Activated T-helper 2 cell treated with anti-CD3 and anti-CD28 coated beads, Interferon-gamma antibody, Interleukin-2, Interleukin-4, amounts not matched to agents 10 μg/mL and 5 μg/mL and 100 μg/mL, durations not matched to agents 14 hours and 24 hours and 36 hours (primary cell): ENCODE results near the gene CYB561D2. TPM values are rescaled to one million over a fixed set of nuclear protein-coding genes. Genes with fewer than 3 reads are reported as not detected.
"Not testable (repeated sequence)": the region's sequence is repeated elsewhere in the genome, so short reads cannot be mapped to it uniquely, and the experiment has no call there.

Source experiments
- DNase-seq: peaks from one replicate; pipeline ENCODE4 v3.0.0; 2021; ENCODE audit warnings: low spot score
- H3K27ac Mint-ChIP-seq: one replicate; pipeline ENCODE4 v1.8.0; 2021; ENCODE audit warnings: mixed read lengths
- H3K27me3 Mint-ChIP-seq: one replicate; pipeline ENCODE4 v1.8.0; 2021; ENCODE audit warnings: low read depth, mixed read lengths
- H3K36me3 Mint-ChIP-seq: one replicate; pipeline ENCODE4 v1.8.0; 2021; ENCODE audit warnings: low read depth, mixed read lengths
- H3K4me1 Mint-ChIP-seq: one replicate; pipeline ENCODE4 v1.8.0; 2021; ENCODE audit warnings: low read depth, mixed read lengths
- H3K4me3 Mint-ChIP-seq: one replicate; pipeline ENCODE4 v1.8.0; 2021; ENCODE audit warnings: low read depth, mild to moderate bottlenecking, moderate library complexity, mixed read lengths
- H3K9me3 Mint-ChIP-seq: one replicate; pipeline ENCODE4 v1.8.0; 2021; ENCODE audit warnings: mixed read lengths
- intact Hi-C: fragments of 100-400 bp; cut with micrococcal nuclease; formaldehyde crosslinking; loops from one replicate; pipeline ENCODE4 v1.15.1; 2023
- total RNA-seq: library from RNA; stranded (reverse); gene quantifications from 2 replicates; pipeline ENCODE4 v1.2.3, GENCODE V29; 2022

The CYB561D2 gene, protein sequence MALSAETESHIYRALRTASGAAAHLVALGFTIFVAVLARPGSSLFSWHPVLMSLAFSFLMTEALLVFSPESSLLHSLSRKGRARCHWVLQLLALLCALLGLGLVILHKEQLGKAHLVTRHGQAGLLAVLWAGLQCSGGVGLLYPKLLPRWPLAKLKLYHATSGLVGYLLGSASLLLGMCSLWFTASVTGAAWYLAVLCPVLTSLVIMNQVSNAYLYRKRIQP
- total RNA-seq = 22.9 and 24.6 TPM in 2 replicates

DNA sequence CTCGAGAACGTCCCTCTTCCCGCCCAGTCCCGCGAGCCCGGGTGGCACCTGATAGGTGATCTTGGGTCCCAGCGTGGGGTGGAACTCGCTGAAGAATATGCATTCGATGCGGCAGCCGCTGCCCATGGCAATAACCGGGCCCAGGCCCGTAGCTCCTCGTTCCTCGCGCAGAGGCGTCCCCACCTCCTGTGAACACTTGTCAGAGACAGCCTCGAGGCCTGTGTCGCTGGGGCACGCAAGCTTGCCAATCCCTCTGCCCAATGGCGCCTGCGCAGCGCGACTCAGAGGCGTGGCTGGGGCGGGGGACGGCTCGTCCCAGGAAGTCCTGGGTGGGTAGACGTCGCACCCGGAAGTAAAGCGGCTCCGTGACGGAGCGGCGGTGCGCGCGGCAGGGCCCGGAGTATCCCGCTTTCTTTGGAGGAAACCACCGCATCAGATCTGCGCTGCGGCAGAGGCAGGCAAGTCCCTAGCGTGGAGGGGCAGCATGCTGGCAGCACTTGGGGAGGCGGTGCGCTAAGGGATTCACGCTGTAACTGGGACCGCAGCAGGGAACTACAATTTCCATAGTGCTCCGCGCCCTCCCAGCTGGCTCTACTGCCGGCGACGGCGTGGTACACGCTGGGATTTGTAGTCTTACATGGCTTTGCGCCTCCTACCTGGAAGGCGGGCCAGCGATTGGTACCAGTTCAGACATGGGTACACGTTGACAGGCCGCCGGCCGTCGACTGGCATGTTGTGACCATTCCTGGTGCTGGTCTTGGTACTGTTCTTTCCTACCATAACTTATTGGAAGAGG is at the start of gene CYB561D2, which contains the start of gene NPRL2:
TSS of gene CYB561D2 (plus strand) at position 336 of the 796 bp plus-strand sequence. CDS start 572 bp downstream, outside the sequence.
TSS of gene NPRL2 (minus strand) at position 249 of the 796 bp plus-strand sequence. CDS start at position 126, 123 bp downstream.
- intact Hi-C loops = loop anchor here (1.0 to 10.0 kb wide), 8 partner anchors 9 to 1324 kb away; partner anchors contain the start of genes C3orf18, HEMK1, HYAL3 and MANF
- H3K4me1 Mint-ChIP-seq = peaks cover 36% of the 10 kb centered on the region

DNA sequence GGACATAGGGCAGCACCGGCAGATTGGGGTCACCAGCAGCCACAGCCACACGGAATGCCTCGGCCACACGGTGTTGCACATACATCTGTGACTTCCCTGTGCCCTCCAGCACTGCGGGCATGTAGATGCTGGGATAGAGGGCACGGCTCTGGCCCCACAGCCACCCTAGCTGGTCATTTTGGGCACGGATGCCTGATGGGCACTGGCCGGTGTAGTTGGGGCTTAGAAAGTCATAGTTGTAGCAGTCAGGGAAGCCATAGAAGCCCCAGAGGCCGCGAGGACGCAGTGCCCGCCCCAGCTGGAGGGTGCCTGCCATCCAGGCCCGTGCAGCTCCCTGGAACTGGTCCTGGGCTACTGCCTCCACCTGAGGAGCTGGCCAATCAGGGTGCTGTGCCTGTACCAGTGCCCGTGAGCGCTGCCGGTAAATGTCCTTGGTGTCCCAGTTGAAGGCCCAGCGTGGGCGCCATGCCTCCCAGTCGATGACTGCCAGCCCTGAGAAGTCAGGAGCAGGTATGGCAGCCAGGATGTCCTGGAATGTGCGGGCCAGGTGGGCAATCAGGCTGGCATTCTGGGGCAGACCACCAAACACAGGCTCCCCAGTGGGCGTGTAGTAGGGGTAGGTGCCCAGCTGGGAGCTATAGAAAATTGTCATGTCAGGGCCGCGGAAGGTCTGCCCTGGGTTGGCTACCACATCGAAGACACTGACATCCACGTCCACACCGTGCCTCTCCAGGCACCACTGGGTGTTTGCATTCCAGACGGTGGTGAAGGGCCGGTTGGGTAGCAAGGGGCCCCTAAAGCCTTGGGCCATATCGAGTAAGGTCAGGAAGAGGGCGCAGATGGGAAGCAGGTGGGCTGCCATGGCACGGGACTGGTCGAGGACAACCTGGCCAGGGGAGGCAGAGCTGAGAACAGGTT is 48.3 kb upstream of the CYB561D2 start:
- DNase-seq = no peak
- Mint-ChIP-seq H3K27me3 (no peaks in the 10 kb centered on the region), H3K4me1 (peaks cover 17% of the 10 kb centered on the region), H3K36me3 (peaks cover 3% of the 10 kb centered on the region), H3K9me3 (no peaks in the 10 kb centered on the region), H3K27ac (no peak overlapping the region), H3K4me3 (no peak overlapping the region)
- intact Hi-C loops = no loop called here

More for the DNA sequence above, at the start of gene CYB561D2, which contains the start of gene NPRL2:
- Mint-ChIP-seq H3K4me3 (peak within 1 kb of the TSS; percentile 91), H3K27me3 (no peaks in the 10 kb centered on the region), H3K36me3 (peaks cover 50% of the 10 kb centered on the region), H3K9me3 (no peaks in the 10 kb centered on the region), H3K27ac (peak within 1 kb of the TSS; percentile 96)
- peak; percentile 99 for DNase-seq

- H3K4me3 Mint-ChIP-seq = no peak within 1 kb of the TSS
- no peak within 1 kb of the TSS for H3K27ac Mint-ChIP-seq
- H3K27me3 Mint-ChIP-seq = no peaks in the 10 kb centered on the region
- intact Hi-C loops = no loop called here
- no peak for DNase-seq
- peaks cover 14% of the 10 kb centered on the region for H3K4me1 Mint-ChIP-seq
- H3K36me3 Mint-ChIP-seq = peaks cover 3% of the 10 kb centered on the region
- no peaks in the 10 kb centered on the region for H3K9me3 Mint-ChIP-seq
Measured at GRCh38 chr3:50303013-50303815, 47.4 kb upstream of the CYB561D2 start, which contains the start of gene HYAL1. Gene HYAL1 (minus strand): TSS chr3:50303574. CDS start chr3:50302956, 618 bp downstream.

DNA sequence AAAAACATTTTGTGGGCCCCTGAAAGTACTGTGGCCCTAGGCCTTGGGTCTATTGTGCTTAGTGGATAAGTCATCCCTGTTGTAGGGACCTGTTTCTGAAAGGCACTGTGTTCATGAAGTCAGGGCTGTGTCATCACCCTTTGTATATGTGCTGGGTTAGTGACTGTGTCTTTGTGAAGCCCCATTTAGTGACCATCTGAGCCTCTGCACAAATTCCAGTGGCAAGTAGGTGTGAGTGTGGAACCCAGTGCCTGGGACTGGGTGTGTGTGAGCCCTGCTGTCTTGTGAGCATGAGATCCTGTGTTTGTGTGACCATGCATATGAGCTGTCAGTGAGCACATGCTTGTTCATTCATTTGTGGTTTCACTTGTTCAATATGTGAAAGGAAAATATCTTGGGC is 46.1 kb upstream of the CYB561D2 start:
- no peak for DNase-seq
- H3K27me3 Mint-ChIP-seq = no peaks in the 10 kb centered on the region
- intact Hi-C loops = no loop called here
- peaks cover 2% of the 10 kb centered on the region for H3K9me3 Mint-ChIP-seq
- peaks cover 13% of the 10 kb centered on the region for H3K4me1 Mint-ChIP-seq
- no peak overlapping the region for H3K4me3 Mint-ChIP-seq
- no peak overlapping the region for H3K27ac Mint-ChIP-seq
- H3K36me3 Mint-ChIP-seq = peaks cover 6% of the 10 kb centered on the region

- intact Hi-C loops, DNase-seq, H3K27ac Mint-ChIP-seq, H3K9me3 Mint-ChIP-seq, H3K4me1 Mint-ChIP-seq, H3K4me3 Mint-ChIP-seq, H3K27me3 Mint-ChIP-seq: not testable (repeated sequence)
- H3K36me3 Mint-ChIP-seq = peaks cover 13% of the 10 kb centered on the region
Measured at GRCh38 chr3:50312041-50312440, 38.6 kb upstream of the CYB561D2 start.

GRCh38 chr3:50314342-50314741 is 36.3 kb upstream of the CYB561D2 start:
- Mint-ChIP-seq H3K27ac (no peak overlapping the region), H3K4me1 (peaks cover 11% of the 10 kb centered on the region), H3K36me3 (peaks cover 22% of the 10 kb centered on the region), H3K4me3 (no peak overlapping the region), H3K27me3 (no peaks in the 10 kb centered on the region), H3K9me3 (peaks cover 5% of the 10 kb centered on the region)
- intact Hi-C loops = no loop called here
- no peak for DNase-seq

- intact Hi-C loops = no loop called here
- H3K9me3 Mint-ChIP-seq = peaks cover under 1% of the 10 kb centered on the region
Measured at GRCh38 chr3:50314816-50315215, 35.8 kb upstream of the CYB561D2 start.

GRCh38 chr3:50316657-50317242 is 33.9 kb upstream of the CYB561D2 start:
- Mint-ChIP-seq H3K27ac (peak overlapping the region; percentile 40), H3K9me3 (no peaks in the 10 kb centered on the region), H3K27me3 (no peaks in the 10 kb centered on the region), H3K36me3 (peaks cover 19% of the 10 kb centered on the region), H3K4me1 (peaks cover 13% of the 10 kb centered on the region), H3K4me3 (no peak overlapping the region)
- DNase-seq = no peak
- intact Hi-C loops = no loop called here

More at GRCh38 chr3:50314816-50315215, 35.8 kb upstream of the CYB561D2 start:
- DNase-seq = no peak
- H3K4me3 Mint-ChIP-seq = no peak overlapping the region
- H3K27ac Mint-ChIP-seq = no peak overlapping the region
- peaks cover 11% of the 10 kb centered on the region for H3K4me1 Mint-ChIP-seq
- H3K27me3 Mint-ChIP-seq = no peaks in the 10 kb centered on the region
- H3K36me3 Mint-ChIP-seq = peaks cover 21% of the 10 kb centered on the region

- no peaks in the 10 kb centered on the region for H3K9me3 Mint-ChIP-seq
- DNase-seq = no peak
- no peak overlapping the region for H3K4me3 Mint-ChIP-seq
- H3K36me3 Mint-ChIP-seq = peaks cover 19% of the 10 kb centered on the region
- no peaks in the 10 kb centered on the region for H3K27me3 Mint-ChIP-seq
- H3K27ac Mint-ChIP-seq = no peak overlapping the region
- H3K4me1 Mint-ChIP-seq = peaks cover 13% of the 10 kb centered on the region
- intact Hi-C loops = no loop called here
Measured at GRCh38 chr3:50317300-50317699, 33.4 kb upstream of the CYB561D2 start.

GRCh38 chr3:50318163-50318562 is 32.5 kb upstream of the CYB561D2 start:
- H3K9me3 Mint-ChIP-seq = no peaks in the 10 kb centered on the region

GRCh38 chr3:50318615-50319014 is 32.0 kb upstream of the CYB561D2 start:
- Mint-ChIP-seq H3K9me3 (no peaks in the 10 kb centered on the region), H3K4me3 (peak overlapping the region; percentile 37), H3K36me3 (peaks cover 19% of the 10 kb centered on the region), H3K27ac (no peak overlapping the region), H3K27me3 (no peaks in the 10 kb centered on the region), H3K4me1 (peaks cover 13% of the 10 kb centered on the region)
- DNase-seq = no peak
- intact Hi-C loops = no loop called here

More at GRCh38 chr3:50318163-50318562, 32.5 kb upstream of the CYB561D2 start:
- no peaks in the 10 kb centered on the region for H3K27me3 Mint-ChIP-seq
- no peak for DNase-seq
- peaks cover 13% of the 10 kb centered on the region for H3K4me1 Mint-ChIP-seq
- peak overlapping the region; percentile 37 for H3K4me3 Mint-ChIP-seq
- no peak overlapping the region for H3K27ac Mint-ChIP-seq
- H3K36me3 Mint-ChIP-seq = peaks cover 19% of the 10 kb centered on the region
- intact Hi-C loops = no loop called here
